Glutamatergic neuron (in vitro differentiated cells): ENCODE measurements around the gene SNX20. TPM values are rescaled to one million over a fixed set of nuclear protein-coding genes. Genes with fewer than 3 reads are reported as not detected.

ENCODE experiments used
- DNase-seq: peaks from one replicate; pipeline ENCODE4 v3.0.0; 2022
- H3K27ac Mint-ChIP-seq: one replicate; pipeline ENCODE4 v1.8.0; 2020; ENCODE audit warnings: mild to moderate bottlenecking, mixed read lengths, inconsistent platforms; ENCODE audit not compliant: unreplicated experiment
- H3K27me3 Mint-ChIP-seq: one replicate; pipeline ENCODE4 v1.8.0; 2020; ENCODE audit warnings: mild to moderate bottlenecking, moderate library complexity, mixed read lengths, inconsistent platforms; ENCODE audit not compliant: unreplicated experiment
- H3K36me3 Mint-ChIP-seq: one replicate; pipeline ENCODE4 v1.8.0; 2020; ENCODE audit warnings: mild to moderate bottlenecking, mixed read lengths, inconsistent platforms; ENCODE audit not compliant: unreplicated experiment
- H3K4me1 Mint-ChIP-seq: one replicate; pipeline ENCODE4 v1.8.0; 2020; ENCODE audit warnings: mild to moderate bottlenecking, low read depth, mixed read lengths, inconsistent platforms; ENCODE audit not compliant: unreplicated experiment
- H3K4me3 Mint-ChIP-seq: one replicate; pipeline ENCODE4 v1.8.0; 2020; ENCODE audit warnings: mild to moderate bottlenecking, mixed read lengths, inconsistent platforms; ENCODE audit not compliant: unreplicated experiment
- H3K9me3 Mint-ChIP-seq: one replicate; pipeline ENCODE4 v1.8.0; 2020; ENCODE audit warnings: mild to moderate bottlenecking, moderate library complexity, mixed read lengths, inconsistent platforms; ENCODE audit not compliant: unreplicated experiment
- total RNA-seq: library from RNA; stranded (reverse); fragmentation: NEBNext Ultra II Directional; extraction: Animal tissue kit (Norgen Biotek cat#: 25700); gene quantifications from one replicate; pipeline ENCODE4 v1.2.1, GENCODE V29; 2021; ENCODE audit not compliant: unreplicated experiment
- TF ChIP-seq, protein P1 (sequence below): fragments of 200-600 bp; sonication (generic); IDR thresholded peaks from one replicate; pipeline ENCODE4 v1.5.0; 2021; ENCODE audit not compliant: partially characterized antibody, unreplicated experiment

The SNX20 gene
- total RNA-seq, 1 donor from 2014 or later: not detected

DNA sequence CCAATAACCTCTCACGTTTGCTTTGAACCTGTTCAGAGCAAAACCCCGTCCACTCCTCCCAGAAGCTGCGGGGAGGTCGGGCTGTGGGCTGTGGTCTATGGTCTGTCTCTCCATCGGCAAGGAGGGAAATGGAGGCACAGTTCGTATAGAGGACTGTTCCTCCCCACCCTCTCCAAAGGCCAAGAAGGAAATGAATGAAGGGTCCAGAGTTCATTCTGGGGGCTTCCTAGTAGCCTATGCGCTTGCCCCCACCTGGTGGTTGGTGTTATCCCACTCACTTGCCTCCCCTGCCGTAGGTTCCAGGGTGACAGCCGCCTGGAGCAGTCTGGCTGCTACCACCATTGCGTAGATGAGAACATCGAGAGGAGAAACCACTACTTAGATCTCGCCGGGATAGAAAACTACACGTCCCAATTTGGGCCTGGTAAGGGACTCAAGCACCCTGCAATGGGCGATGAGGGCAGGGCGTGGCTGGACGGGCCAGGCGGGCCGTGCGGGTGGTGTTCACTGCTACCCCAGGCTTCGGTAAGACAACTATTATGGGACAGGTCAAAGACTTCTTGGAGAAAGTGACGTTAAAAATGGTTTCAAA lies 49.0 kb downstream of the SNX20 start:
- peak overlapping the region; percentile 29 for H3K27ac Mint-ChIP-seq
- peaks cover 12% of the 10 kb centered on the region for H3K9me3 Mint-ChIP-seq
- H3K4me1 Mint-ChIP-seq: peaks cover 28% of the 10 kb centered on the region
- TF ChIP-seq, protein P1, sequence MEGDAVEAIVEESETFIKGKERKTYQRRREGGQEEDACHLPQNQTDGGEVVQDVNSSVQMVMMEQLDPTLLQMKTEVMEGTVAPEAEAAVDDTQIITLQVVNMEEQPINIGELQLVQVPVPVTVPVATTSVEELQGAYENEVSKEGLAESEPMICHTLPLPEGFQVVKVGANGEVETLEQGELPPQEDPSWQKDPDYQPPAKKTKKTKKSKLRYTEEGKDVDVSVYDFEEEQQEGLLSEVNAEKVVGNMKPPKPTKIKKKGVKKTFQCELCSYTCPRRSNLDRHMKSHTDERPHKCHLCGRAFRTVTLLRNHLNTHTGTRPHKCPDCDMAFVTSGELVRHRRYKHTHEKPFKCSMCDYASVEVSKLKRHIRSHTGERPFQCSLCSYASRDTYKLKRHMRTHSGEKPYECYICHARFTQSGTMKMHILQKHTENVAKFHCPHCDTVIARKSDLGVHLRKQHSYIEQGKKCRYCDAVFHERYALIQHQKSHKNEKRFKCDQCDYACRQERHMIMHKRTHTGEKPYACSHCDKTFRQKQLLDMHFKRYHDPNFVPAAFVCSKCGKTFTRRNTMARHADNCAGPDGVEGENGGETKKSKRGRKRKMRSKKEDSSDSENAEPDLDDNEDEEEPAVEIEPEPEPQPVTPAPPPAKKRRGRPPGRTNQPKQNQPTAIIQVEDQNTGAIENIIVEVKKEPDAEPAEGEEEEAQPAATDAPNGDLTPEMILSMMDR: no peak
- peaks cover 9% of the 10 kb centered on the region for H3K36me3 Mint-ChIP-seq
- H3K4me3 Mint-ChIP-seq: no peak overlapping the region
- H3K27me3 Mint-ChIP-seq: peaks cover 2% of the 10 kb centered on the region
- no peak for DNase-seq

- H3K4me3 Mint-ChIP-seq: no peak overlapping the region
Observed at GRCh38 chr16:50631249-50631984, 49.7 kb downstream of the SNX20 start.

DNA sequence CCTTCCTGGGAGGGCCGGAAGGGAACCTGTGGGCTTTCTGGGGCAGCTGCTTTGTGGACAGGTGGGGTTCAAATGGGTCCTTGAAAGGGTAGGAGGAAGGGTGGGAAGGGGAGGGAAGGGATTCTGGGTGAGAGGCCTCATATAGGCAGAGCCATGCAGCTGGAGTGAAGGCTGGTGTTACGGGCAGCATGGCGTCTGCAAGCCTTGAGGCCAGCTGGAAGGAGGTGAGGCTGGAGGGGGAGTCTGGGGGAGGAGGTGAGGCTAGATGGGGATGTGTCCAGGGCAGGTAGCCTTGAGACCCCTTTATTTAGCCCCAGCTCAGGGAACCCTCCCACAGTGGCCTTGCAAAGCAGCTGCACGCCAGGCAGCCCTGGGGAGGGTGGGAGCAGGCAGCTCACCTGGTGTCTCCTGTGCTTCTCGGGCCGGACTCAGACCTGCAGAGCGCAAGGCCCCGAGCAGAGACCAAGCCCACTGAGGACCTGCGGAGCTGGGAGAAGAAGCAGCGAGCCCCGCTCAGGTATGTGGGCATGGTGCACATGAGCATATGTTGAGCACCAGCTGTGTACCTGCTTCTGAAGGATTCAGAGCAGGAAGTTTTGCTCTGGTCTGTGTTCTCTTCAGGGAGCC lies 50.6 kb downstream of the SNX20 start:
- Mint-ChIP-seq H3K27ac (no peak overlapping the region), H3K36me3 (peaks cover 9% of the 10 kb centered on the region), H3K4me3 (no peak overlapping the region), H3K9me3 (peaks cover 10% of the 10 kb centered on the region), H3K4me1 (peaks cover 31% of the 10 kb centered on the region), H3K27me3 (peaks cover 4% of the 10 kb centered on the region)
- no peak for DNase-seq
- TF ChIP-seq, protein P1: no peak

More at GRCh38 chr16:50631249-50631984, 49.7 kb downstream of the SNX20 start:
- TF ChIP-seq, protein P1: no peak
- no peak for DNase-seq
- Mint-ChIP-seq H3K9me3 (peaks cover 9% of the 10 kb centered on the region), H3K36me3 (peaks cover 9% of the 10 kb centered on the region), H3K27me3 (peaks cover 2% of the 10 kb centered on the region), H3K27ac (no peak overlapping the region), H3K4me1 (peaks cover 28% of the 10 kb centered on the region)

DNA sequence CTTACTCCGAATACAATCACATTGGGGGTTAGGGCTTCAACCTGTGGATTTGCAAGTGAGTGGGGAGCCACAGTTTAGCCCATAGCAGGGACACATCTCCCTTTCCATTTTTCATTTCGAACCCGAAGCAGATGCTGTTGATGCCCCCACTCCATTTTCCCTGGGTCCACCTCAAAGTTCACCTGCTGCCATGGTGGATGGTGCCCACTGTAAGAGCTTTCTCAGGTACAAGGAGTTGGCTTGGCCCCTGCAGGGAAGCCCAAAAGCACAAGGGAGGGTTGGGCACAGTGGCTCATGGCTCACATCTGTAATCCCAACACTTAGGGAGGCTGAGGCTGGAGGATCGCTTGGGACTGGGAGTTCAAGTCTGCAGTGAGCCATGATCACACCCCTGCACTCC lies 51.8 kb downstream of the SNX20 start:
- H3K9me3 Mint-ChIP-seq: peaks cover 10% of the 10 kb centered on the region
- H3K4me3 Mint-ChIP-seq: no peak overlapping the region
- H3K36me3 Mint-ChIP-seq: peaks cover 9% of the 10 kb centered on the region
- peaks cover 25% of the 10 kb centered on the region for H3K4me1 Mint-ChIP-seq
- H3K27ac Mint-ChIP-seq: no peak overlapping the region
- peaks cover 6% of the 10 kb centered on the region for H3K27me3 Mint-ChIP-seq
- DNase-seq: no peak
- TF ChIP-seq, protein P1: no peak
